OCI-LY3 (cell line): ENCODE measurements around the gene CCDC28A.

Experiments
- H2AFZ ChIP-seq: fragments of 200-600, 300-600 bp; shearing (Covaris generic); 2 replicates; pipeline ENCODE4 v1.6.0; 2014; ENCODE audit warnings: antibody characterized with exemption, low read depth, low read length
- H3K27ac ChIP-seq: fragments of 200-600, 300-600 bp; sonication (generic); 2 replicates; pipeline ENCODE4 v1.5.1; 2014; ENCODE audit warnings: mild to moderate bottlenecking, low read length, moderate library complexity, mixed read lengths
- H3K27me3 ChIP-seq: fragments of 200-600, 300-600 bp; sonication (generic); 2 replicates; pipeline ENCODE4 v1.6.1; 2014; ENCODE audit warnings: low read depth, low read length, mixed read lengths
- H3K36me3 ChIP-seq: fragments of 200-600, 300-600 bp; sonication (generic); replicated peaks from 2 replicates; pipeline ENCODE3; 2014; ENCODE audit warnings: low read depth, low read length, mixed read lengths
- H3K4me1 ChIP-seq: fragments of 300-600, 200-600 bp; sonication (generic); 2 replicates; pipeline ENCODE4 v1.6.1; 2014; ENCODE audit warnings: low read length, mixed read lengths
- H3K4me2 ChIP-seq: fragments of 200-600, 300-600 bp; sonication (generic); 2 replicates; pipeline ENCODE4 v1.6.1; 2014; ENCODE audit warnings: low read length, mixed read lengths
- H3K4me3 ChIP-seq: fragments of 300-600, 200-600 bp; sonication (generic); 2 replicates; pipeline ENCODE4 v1.5.1; 2014; ENCODE audit warnings: antibody characterized with exemption, mild to moderate bottlenecking, low read length, moderate library complexity
- H3K79me2 ChIP-seq: fragments of 300-600, 200-600 bp; shearing (Covaris generic); 2 replicates; pipeline ENCODE4 v1.6.1; 2014; ENCODE audit warnings: mild to moderate bottlenecking, low read length, mixed read lengths
- H3K9ac ChIP-seq: fragments of 300-600, 200-600 bp; shearing (Covaris generic); 2 replicates; pipeline ENCODE4 v1.6.0; 2014; ENCODE audit warnings: mild to moderate bottlenecking, low read length, moderate library complexity
- H3K9me3 ChIP-seq: fragments of 200-600, 300-600 bp; shearing (Covaris generic); 2 replicates; pipeline ENCODE4 v1.6.1; 2014; ENCODE audit warnings: low read length, mixed read lengths; ENCODE audit not compliant: insufficient read depth
- H4K20me1 ChIP-seq: fragments of 200-600, 300-600 bp; sonication (generic); 2 replicates; pipeline ENCODE4 v1.6.1; 2016; ENCODE audit warnings: low read length, mixed read lengths; ENCODE audit not compliant: insufficient read depth
- CTCF ChIP-seq: fragments of 200-600, 300-600 bp; sonication (generic); IDR thresholded peaks from 2 replicates; pipeline ENCODE4 v1.5.1; 2014; ENCODE audit warnings: antibody characterized with exemption, low read length, low read depth
- EZH2phosphoT487 ChIP-seq: fragments of 200-600 bp; shearing (Covaris generic); IDR thresholded peaks from 2 replicates; pipeline ENCODE4 v1.6.1; 2018; ENCODE audit warnings: antibody characterized with exemption, mixed run types, low read depth

CCDC28A gene

GRCh38 chr6:138772596-138773176 lies 883 bp upstream of the CCDC28A start:
- Histone ChIP-seq H3K4me2 (peak overlapping the region; percentile 78), H4K20me1 (no peaks in the 10 kb centered on the region), H3K9me3 (no peaks in the 10 kb centered on the region), H3K9ac (peak overlapping the region; percentile 90), H2AFZ (peak overlapping the region; percentile 90), H3K79me2 (0 out of 2 replicates have a peak, but pooled peaks cover 3% of the 10 kb centered on the region), H3K27ac (peak overlapping the region; percentile 83), H3K4me1 (peaks cover 29% of the 10 kb centered on the region), H3K4me3 (peak overlapping the region; percentile 97), H3K36me3 (no peaks in the 10 kb centered on the region), H3K27me3 (no peaks in the 10 kb centered on the region)
- TF ChIP-seq EZH2phosphoT487 (no peak), CTCF (no peak)

GRCh38 chr6:138774370-138774769 lies 801 bp downstream of the CCDC28A start:
- Histone ChIP-seq H3K27me3 (no peaks in the 10 kb centered on the region), H3K4me3 (peak overlapping the region; percentile 97), H2AFZ (0 out of 2 replicates have a peak overlapping the region, but pooled peaks have one; percentile 90), H3K36me3 (no peaks in the 10 kb centered on the region), H4K20me1 (no peaks in the 10 kb centered on the region), H3K4me1 (peaks cover 19% of the 10 kb centered on the region), H3K9ac (peak overlapping the region; percentile 90; the same call in 1 of the 2 replicates), H3K79me2 (0 out of 2 replicates have a peak, but pooled peaks cover 3% of the 10 kb centered on the region), H3K27ac (no peak overlapping the region), H3K9me3 (no peaks in the 10 kb centered on the region), H3K4me2 (peak overlapping the region; percentile 84)
- TF ChIP-seq EZH2phosphoT487 (no peak), CTCF (no peak)

GRCh38 chr6:138776659-138777058 lies 3.1 kb downstream of the CCDC28A start:
- H3K9ac ChIP-seq: no peak overlapping the region
- H3K4me1 ChIP-seq: peaks cover 13% of the 10 kb centered on the region
- H3K27ac ChIP-seq: no peak overlapping the region
- H4K20me1 ChIP-seq: no peaks in the 10 kb centered on the region
- H3K9me3 ChIP-seq: no peaks in the 10 kb centered on the region
- no peaks in the 10 kb centered on the region for H3K36me3 ChIP-seq
- H2AFZ ChIP-seq: no peak overlapping the region
- no peak for TF ChIP-seq CTCF
- TF ChIP-seq EZH2phosphoT487: no peak
- H3K79me2 ChIP-seq: 0 out of 2 replicates have a peak, but pooled peaks cover 3% of the 10 kb centered on the region
- H3K27me3 ChIP-seq: no peaks in the 10 kb centered on the region
- H3K4me3 ChIP-seq: no peak overlapping the region
- H3K4me2 ChIP-seq: no peak overlapping the region

GRCh38 chr6:138778331-138778730 lies 4.8 kb downstream of the CCDC28A start:
- Histone ChIP-seq H3K4me2 (no peak overlapping the region), H2AFZ (no peak overlapping the region), H3K27me3 (no peaks in the 10 kb centered on the region), H3K9ac (no peak overlapping the region), H3K27ac (no peak overlapping the region), H4K20me1 (no peaks in the 10 kb centered on the region), H3K4me3 (no peak overlapping the region), H3K79me2 (0 out of 2 replicates have a peak, but pooled peaks cover 3% of the 10 kb centered on the region), H3K4me1 (peaks cover 6% of the 10 kb centered on the region), H3K9me3 (no peaks in the 10 kb centered on the region), H3K36me3 (no peaks in the 10 kb centered on the region)
- TF ChIP-seq EZH2phosphoT487: no peak
- TF ChIP-seq CTCF: no peak
